ENCODE results near the gene ELP2.

DNA sequence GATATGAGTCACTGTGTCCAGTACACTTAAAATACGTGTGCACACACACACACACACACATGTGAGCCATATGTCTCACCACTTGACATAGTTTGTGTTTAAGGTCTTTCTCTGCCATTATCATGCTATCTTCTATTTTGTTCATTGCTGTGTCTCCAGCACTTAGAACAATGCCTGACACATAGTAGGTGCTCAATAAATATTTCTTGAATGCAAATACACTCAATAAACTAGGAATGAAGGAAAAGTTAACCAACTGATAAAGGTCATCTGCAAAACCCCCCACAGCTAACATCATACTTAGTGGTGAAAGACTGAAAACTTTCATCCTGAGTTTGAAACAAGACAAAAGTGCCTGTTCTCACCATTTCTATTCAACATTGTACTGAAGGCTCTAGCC is 62.0 kb downstream of the ELP2 start:
- TF ChIP-seq, protein P1, sequence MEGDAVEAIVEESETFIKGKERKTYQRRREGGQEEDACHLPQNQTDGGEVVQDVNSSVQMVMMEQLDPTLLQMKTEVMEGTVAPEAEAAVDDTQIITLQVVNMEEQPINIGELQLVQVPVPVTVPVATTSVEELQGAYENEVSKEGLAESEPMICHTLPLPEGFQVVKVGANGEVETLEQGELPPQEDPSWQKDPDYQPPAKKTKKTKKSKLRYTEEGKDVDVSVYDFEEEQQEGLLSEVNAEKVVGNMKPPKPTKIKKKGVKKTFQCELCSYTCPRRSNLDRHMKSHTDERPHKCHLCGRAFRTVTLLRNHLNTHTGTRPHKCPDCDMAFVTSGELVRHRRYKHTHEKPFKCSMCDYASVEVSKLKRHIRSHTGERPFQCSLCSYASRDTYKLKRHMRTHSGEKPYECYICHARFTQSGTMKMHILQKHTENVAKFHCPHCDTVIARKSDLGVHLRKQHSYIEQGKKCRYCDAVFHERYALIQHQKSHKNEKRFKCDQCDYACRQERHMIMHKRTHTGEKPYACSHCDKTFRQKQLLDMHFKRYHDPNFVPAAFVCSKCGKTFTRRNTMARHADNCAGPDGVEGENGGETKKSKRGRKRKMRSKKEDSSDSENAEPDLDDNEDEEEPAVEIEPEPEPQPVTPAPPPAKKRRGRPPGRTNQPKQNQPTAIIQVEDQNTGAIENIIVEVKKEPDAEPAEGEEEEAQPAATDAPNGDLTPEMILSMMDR (IDR thresholded peaks at IDR 0.05; ENCODE audit: borderline replicate concordance, extremely low read depth, low read length, poor library complexity, severe bottlenecking) = no peak
- no peak for TF ChIP-seq EZH2 (IDR thresholded peaks at IDR 0.05; ENCODE audit: borderline replicate concordance, low read depth, low read length, severe bottlenecking)

All from DND-41 (cell line).